NOMO-1 treated with dmso at 0.1 percent for 144 hours (cell line): ENCODE data around the gene LPCAT1.
"Not testable (repeated sequence)": the region's sequence is repeated elsewhere in the genome, so short reads cannot be mapped to it uniquely, and the experiment has no call there.

Source experiments
- DNase-seq: peaks from one replicate; lab custom pipeline; 2025; ENCODE audit not compliant: unreplicated experiment; lab: John Stamatoyannopoulos, UW

Gene LPCAT1

GRCh38 chr5:1431021-1431811 lies 92.5 kb downstream of the LPCAT1 start:
- no peak for DNase-seq

GRCh38 chr5:1430121-1430795 lies 93.5 kb downstream of the LPCAT1 start:
- no peak for DNase-seq

- DNase-seq, result no peak
Observed at GRCh38 chr5:1429496-1429895, 94.3 kb downstream of the LPCAT1 start.

GRCh38 chr5:1429066-1429465 lies 94.7 kb downstream of the LPCAT1 start:
- no peak for DNase-seq

DNA sequence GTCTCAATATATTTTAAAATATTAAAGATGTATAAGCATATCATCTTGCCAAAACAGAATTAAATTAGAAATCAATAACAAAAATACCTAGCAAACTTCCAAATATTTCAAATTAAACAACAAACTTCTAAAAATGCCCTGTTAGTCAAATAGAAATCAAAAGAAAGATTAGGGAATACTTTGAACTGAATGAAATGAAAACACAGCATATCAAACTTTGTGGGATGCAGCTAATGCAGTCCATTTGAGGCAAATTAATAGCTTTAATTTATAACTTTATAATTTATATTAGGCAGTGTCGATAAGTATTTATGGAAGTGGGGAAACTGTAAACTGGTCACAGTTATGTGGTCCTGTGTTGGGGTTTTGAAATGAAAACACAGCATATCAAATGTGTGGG lies 95.7 kb downstream of the LPCAT1 start:
- DNase-seq, result no peak

GRCh38 chr5:1424716-1425115 lies 99.0 kb downstream of the LPCAT1 start:
- DNase-seq, result no peak

GRCh38 chr5:1423901-1424603 lies 99.7 kb downstream of the LPCAT1 start:
- no peak for DNase-seq

DNA sequence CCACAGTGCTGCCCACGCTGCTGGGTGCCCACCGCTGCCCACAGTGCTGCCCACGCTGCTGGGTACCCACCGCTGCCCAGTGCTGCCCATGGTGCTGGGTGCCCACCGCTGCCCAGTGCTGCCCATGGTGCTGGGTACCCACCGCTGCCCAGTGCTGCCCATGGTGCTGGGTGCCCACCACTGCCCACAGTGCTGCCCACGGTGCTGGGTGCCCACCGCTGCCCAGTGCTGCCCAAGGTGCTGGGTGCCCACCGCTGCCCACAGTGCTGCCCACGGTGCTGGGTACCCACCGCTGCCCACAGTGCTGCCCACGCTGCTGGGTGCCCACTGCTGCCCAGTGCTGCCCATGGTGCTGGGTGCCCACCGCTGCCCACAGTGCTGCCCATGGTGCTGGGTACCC lies 101.2 kb downstream of the LPCAT1 start:
- DNase-seq, result not testable (repeated sequence)

DNA sequence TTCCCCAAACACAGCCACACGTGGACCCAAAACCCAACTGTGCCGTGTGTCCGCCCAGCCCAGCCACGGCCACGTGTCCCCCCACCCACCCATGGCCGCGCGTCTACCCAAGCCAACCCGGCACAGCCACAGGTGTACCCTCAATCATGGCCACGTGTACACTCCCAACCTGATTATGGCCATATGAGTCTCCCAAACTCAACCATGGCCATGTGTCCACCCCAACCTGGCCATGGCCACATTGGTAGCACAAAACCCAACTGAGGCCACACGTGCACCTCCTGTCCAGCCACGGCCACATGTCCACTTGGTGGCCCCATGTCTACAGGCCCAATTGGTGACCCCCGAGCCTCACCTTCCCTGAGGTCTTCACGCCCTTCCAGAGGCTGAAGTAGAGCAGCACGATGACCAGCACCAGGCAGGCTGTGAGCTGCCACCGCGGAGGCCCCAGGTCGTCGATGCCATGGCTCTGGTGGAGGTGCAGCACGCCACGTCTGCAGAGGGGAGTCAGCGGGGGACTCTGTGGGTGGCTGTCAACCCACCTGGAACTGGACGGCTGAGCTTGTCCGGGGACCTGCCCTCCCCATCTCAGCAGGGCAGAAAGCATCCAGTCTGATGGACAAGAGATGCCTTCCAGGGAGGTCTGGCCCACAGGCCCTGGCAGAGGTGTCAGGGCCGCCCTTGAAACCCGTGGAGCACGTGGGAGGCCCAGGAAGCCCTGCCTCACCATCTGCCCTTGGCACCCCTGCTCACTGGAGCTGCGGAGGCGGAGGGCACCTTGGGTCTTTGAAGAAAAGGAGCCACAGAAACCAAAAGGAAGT lies 102.0 kb downstream of the LPCAT1 start:
- DNase-seq, result no peak

GRCh38 chr5:1420211-1421195 lies 103.3 kb downstream of the LPCAT1 start:
- no peak for DNase-seq

DNA sequence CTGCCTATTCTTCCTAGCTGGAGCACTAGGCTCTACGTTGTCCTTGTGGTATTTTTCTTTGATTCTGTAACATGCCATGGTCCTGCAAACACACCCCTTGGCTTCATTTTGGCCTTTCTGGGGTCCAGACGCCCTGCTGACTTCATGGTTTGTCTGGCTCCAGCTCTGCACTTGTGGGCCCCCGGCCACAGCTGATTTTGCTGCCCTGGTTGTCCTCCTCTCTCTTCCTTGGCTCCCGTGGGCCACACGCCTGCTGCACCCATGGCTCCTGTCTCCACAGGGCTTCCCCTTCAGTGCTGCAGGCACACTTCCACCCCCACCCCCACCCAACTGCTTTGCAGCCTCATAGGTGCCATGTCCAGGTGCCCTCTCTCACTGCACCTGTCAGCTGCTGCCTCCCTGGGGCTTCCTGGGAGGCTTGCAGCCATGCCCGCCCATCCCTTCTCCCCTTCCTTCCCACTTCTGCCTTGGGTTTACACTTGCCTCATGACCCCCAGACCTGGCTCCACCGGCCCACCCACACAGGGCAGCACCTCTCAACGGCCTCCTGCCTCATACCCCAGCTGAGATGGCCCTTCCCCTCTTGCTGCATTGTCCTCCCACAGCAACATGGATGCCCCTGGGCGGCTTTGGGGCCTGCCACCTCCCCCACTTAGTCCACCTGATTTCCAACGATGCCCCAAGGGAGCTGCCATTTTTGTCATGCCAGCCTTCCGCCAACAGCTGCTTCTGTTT lies 104.1 kb downstream of the LPCAT1 start:
- DNase-seq, result no peak

DNA sequence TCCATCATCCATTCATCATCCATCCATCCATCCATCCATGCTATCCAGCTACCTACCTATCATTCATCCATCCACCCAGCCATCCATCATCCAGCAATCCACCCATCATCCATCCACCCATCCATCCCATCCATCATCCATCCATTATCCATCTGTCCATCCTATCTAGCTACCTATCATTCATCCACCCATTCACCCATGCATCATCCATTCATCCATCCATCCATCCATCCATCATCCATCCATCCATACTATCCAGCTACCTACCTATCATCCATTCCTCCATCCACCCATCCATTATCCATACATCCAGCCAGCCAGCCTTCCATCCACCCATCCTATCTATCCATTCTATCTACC lies 104.9 kb downstream of the LPCAT1 start:
- no peak for DNase-seq

GRCh38 chr5:1418238-1418920 lies 105.4 kb downstream of the LPCAT1 start:
- no peak for DNase-seq

DNA sequence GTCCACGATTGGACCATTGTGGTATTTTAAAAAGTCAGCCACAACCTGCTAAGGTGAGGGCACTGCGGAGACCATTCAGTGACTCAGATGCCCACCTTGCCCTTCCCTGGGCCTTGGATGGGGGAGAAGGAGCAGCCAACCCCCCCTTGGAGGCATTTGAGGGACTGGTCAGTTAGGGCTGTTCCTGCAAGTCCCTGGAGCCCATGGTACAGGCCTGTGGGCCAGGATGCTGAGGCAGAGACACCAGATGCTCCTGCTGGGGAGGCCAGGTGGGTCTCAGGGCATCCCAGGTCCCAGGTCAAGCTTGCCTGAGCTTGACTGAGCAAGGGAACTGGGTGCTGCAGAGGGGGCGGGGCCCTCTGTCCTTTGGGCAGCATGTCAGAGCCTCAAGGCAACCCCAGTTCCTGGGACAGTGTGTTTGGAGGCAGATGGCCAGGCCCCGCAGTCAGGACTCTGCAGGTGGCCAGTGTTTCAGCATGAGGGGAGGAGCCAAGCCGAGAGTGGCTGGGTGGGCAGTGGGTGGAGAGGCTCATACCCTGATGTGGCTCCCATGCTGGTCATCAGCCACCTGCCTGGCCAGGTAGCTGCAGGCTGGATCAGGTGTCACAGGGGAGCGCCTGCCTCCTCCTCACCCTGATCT lies 106.1 kb downstream of the LPCAT1 start:
- DNase-seq, result no peak

GRCh38 chr5:1416856-1417469 lies 106.8 kb downstream of the LPCAT1 start:
- no peak for DNase-seq

DNA sequence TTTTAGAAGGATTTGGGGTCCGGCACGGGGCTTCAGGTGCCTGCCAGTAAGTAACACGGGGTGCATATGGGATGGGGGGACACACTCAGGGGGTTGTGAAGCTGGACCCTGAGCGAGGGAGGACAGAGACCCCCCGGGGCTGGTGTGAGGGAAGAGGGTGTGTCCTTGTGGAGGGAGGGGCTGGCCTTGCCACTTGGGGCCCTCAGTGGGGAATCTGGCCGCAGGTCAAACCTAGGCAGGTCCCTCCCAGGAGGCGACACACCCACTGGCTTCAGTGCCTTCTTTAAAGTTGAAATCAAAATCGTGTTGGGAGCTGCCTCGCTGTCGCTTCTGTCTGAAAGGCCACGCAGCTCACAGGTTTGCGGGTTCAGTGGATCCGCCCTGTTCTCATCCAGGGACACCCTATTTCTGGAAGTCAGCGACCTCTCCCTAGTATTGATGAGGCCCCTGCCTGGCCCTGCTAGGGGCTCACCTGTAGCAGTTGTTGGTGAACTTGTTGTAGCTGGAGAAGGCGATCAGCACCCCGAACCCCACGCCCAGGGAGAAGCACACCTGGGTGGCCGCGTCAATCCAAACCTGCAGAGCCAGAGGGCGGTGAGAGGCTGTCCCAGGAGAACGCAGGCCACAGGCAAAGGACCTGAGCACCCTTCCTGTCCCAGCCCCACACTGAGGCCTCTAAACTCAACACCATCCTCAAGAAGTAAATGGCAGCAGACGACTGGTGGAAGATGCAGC lies 108.0 kb downstream of the LPCAT1 start:
- no peak for DNase-seq

GRCh38 chr5:1415059-1415425 lies 108.7 kb downstream of the LPCAT1 start:
- DNase-seq, result no peak
